Keratinocyte (primary cell): ENCODE results near the gene CDK14. TPM values are rescaled to one million over a fixed set of nuclear protein-coding genes. Genes with fewer than 3 reads are reported as not detected.

Experiments
- DNase-seq: peaks from one replicate; pipeline ENCODE4 v3.0.0-alpha.2; 2011; ENCODE audit warnings: low read depth, missing footprints, low spot score
- FAIRE-seq: peaks from 2 replicates; lab custom pipeline; 2011; peaks lifted over from hg19 to GRCh38; lab: Jason Lieb, UNC
- H2AFZ ChIP-seq: 2 replicates; pipeline ENCODE4 v1.6.0; 2012; ENCODE audit warnings: low read length, control low read depth, inconsistent platforms; ENCODE audit not compliant: control insufficient read depth
- H3K27ac ChIP-seq: 2 replicates; pipeline ENCODE4 v1.5.1; 2011; ENCODE audit warnings: low read length; ENCODE audit not compliant: control insufficient read depth, insufficient read depth
- H3K27me3 ChIP-seq: 3 replicates; pipeline ENCODE4 v1.6.0; 2011; ENCODE audit warnings: low read length; ENCODE audit not compliant: control insufficient read depth, insufficient read depth; ENCODE audit errors: extremely low read depth
- H3K36me3 ChIP-seq, 2 experiments: 2 replicates in 1 of 2; 3 replicates in 1 of 2; pipeline ENCODE4 v1.5.1; 2011; ENCODE audit warnings: low read length in 2 of 2, mild to moderate bottlenecking in 1 of 2; ENCODE audit not compliant: control insufficient read depth in 2 of 2, insufficient read depth in 2 of 2; ENCODE audit errors: extremely low read depth in 1 of 2
- H3K4me1 ChIP-seq: 3 replicates; pipeline ENCODE4 v1.5.1; 2011; ENCODE audit warnings: low read length; ENCODE audit not compliant: control insufficient read depth, insufficient read depth; ENCODE audit errors: extremely low read depth
- H3K4me2 ChIP-seq: 3 replicates; pipeline ENCODE4 v1.6.0; 2011; ENCODE audit warnings: low read depth, low read length; ENCODE audit not compliant: control insufficient read depth, insufficient read depth; ENCODE audit errors: extremely low read depth
- H3K4me3 ChIP-seq, 3 experiments: fragments of 200-600 bp in 1 of 3; sonication (generic) in 1 of 3; 2 replicates in 2 of 3; 3 replicates in 1 of 3; pipeline ENCODE4 v1.5.1; 2011 to 2016; ENCODE audit warnings: low read length in 3 of 3, mild to moderate bottlenecking in 3 of 3, control low read depth in 2 of 3, inconsistent platforms in 1 of 3, low read depth in 1 of 3, mixed read lengths in 1 of 3, mixed run types in 1 of 3, moderate library complexity in 1 of 3; ENCODE audit not compliant: control insufficient read depth in 2 of 3, insufficient read depth in 2 of 3; ENCODE audit errors: extremely low read depth in 1 of 3
- H3K79me2 ChIP-seq: 2 replicates; pipeline ENCODE4 v1.6.0; 2012; ENCODE audit warnings: low read length; ENCODE audit not compliant: control insufficient read depth, insufficient read depth
- H3K9ac ChIP-seq: 3 replicates; pipeline ENCODE4 v1.6.0; 2011; ENCODE audit warnings: low read length; ENCODE audit not compliant: control insufficient read depth, insufficient read depth; ENCODE audit errors: extremely low read depth
- H3K9me1 ChIP-seq: 3 replicates; pipeline ENCODE4 v1.6.0; 2011; ENCODE audit warnings: low read length; ENCODE audit not compliant: control insufficient read depth, insufficient read depth; ENCODE audit errors: extremely low read depth
- H3K9me3 ChIP-seq: 2 replicates; pipeline ENCODE4 v1.5.1; 2012; ENCODE audit warnings: low read depth, low read length; ENCODE audit not compliant: control insufficient read depth
- H4K20me1 ChIP-seq: 3 replicates; pipeline ENCODE4 v1.6.0; 2011; ENCODE audit warnings: low read length; ENCODE audit not compliant: control insufficient read depth, insufficient read depth; ENCODE audit errors: extremely low read depth
- CTCF ChIP-seq, 3 experiments: IDR thresholded peaks in 1 of 3; conservative IDR thresholded peaks in 1 of 3; optimal IDR thresholded peaks in 1 of 3; 2 replicates in 2 of 3; 3 replicates in 1 of 3; pipeline versions ENCODE3 to v1.5.1; 2011; ENCODE audit warnings: low read length in 3 of 3, mild to moderate bottlenecking in 3 of 3, moderate library complexity in 2 of 3, control low read depth in 1 of 3, inconsistent platforms in 1 of 3; ENCODE audit not compliant: insufficient read depth in 2 of 3; ENCODE audit errors: extremely low read depth in 1 of 3
- EZH2 ChIP-seq: IDR thresholded peaks from one replicate; pipeline ENCODE4 v1.6.1; 2012; ENCODE audit warnings: inconsistent platforms, mild to moderate bottlenecking, low read length, moderate library complexity
- dilution Hi-C: fragments of 300-500 bp; cut with MboI; formaldehyde crosslinking; loops from one replicate; pipeline ENCODE4 v1.7.0; 2020; ENCODE audit warnings: low sequenced_read_pairs; ENCODE audit not compliant: extremely low pct_ligation_motif_present
- polyA plus RNA-seq, 5 experiments: library from polyadenylated mRNA; depleted of rRNA in 3 of 5; stranded (reverse) in 3 of 5; stranded (forward) in 1 of 5; unstranded in 1 of 5; fragments of >200 nt; gene quantifications; 1 replicate in 1 of 5; 2 replicates in 3 of 5; 3 replicates in 1 of 5; pipeline versions ENCODE4 v1.2.1 to v1.2.3, GENCODE V29; 2011 to 2012; ENCODE audit warnings: missing spikeins in 2 of 5, low read depth in 1 of 5, low replicate concordance in 1 of 5

Gene CDK14
- polyA plus RNA-seq, 1 donor (not counting 4 experiments of a cell fraction or from before 2014, with no cell fraction given), result 4.0 TPM

DNA sequence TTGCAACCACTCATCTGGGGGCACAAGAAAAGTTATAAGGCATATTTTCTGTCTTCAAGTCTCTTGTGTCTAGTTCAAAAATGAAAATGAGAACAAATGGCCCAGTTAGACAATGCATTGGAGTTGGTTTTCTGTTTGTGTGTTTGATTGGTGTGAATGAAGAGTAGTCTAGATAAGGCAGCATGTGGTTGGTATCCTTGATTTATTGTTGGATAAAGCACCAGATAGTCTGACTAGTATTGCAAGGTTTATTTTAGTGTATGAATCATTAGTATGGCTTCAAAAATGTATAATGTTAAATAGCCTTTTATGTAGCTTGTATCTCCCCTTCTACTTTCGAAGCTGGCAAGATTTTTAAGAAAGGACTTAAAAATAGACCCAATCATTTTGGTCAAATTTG is 237.3 kb downstream of the CDK14 start:
- Histone ChIP-seq H3K4me3 (no peak overlapping the region), H3K79me2 (no peaks in the 10 kb centered on the region), H3K9ac (no peak overlapping the region), H3K36me3 (no peaks in the 10 kb centered on the region), H3K4me1 (no peaks in the 10 kb centered on the region), H3K27me3 (no peaks in the 10 kb centered on the region), H3K9me1 (no peaks in the 10 kb centered on the region), H3K27ac (no peak overlapping the region), H4K20me1 (no peaks in the 10 kb centered on the region), H3K9me3 (no peaks in the 10 kb centered on the region), H3K4me2 (no peak overlapping the region), H2AFZ (no peak overlapping the region)
- FAIRE-seq (no peak), DNase-seq (no peak)
- no peak for TF ChIP-seq EZH2
- no peak for TF ChIP-seq CTCF (optimal IDR thresholded peaks at IDR 0.05 in 1 of 3, IDR thresholded peaks at IDR 0.05 in 1 of 3, conservative IDR thresholded peaks at IDR 0.05 in 1 of 3; ENCODE audit: extremely low read depth in 1 of 3, insufficient read depth in 2 of 3, low read length in 3 of 3)
- dilution Hi-C loops, result no loop called here

- TF ChIP-seq CTCF (optimal IDR thresholded peaks at IDR 0.05 in 1 of 3, IDR thresholded peaks at IDR 0.05 in 1 of 3, conservative IDR thresholded peaks at IDR 0.05 in 1 of 3; ENCODE audit: extremely low read depth in 1 of 3, insufficient read depth in 2 of 3, low read length in 3 of 3), result no peak
- no peak overlapping the region for H3K4me3 ChIP-seq
- no peaks in the 10 kb centered on the region for H3K9me1 ChIP-seq
- no peak overlapping the region for H2AFZ ChIP-seq
- no peaks in the 10 kb centered on the region for H3K9me3 ChIP-seq
- dilution Hi-C loops, result no loop called here
- no peak overlapping the region for H3K27ac ChIP-seq
- H3K4me1 ChIP-seq, result no peaks in the 10 kb centered on the region
- no peaks in the 10 kb centered on the region for H4K20me1 ChIP-seq
- DNase-seq, result no peak
- H3K9ac ChIP-seq, result no peak overlapping the region
- H3K27me3 ChIP-seq, result no peaks in the 10 kb centered on the region
- H3K4me2 ChIP-seq, result no peak overlapping the region
- no peak for FAIRE-seq
- H3K36me3 ChIP-seq, result no peaks in the 10 kb centered on the region
- no peaks in the 10 kb centered on the region for H3K79me2 ChIP-seq
These were observed 238.7 kb downstream of the CDK14 start for GRCh38 chr7:90834771-90835170.
